Fibroblast of peridontal ligament (primary cell): ENCODE data around the gene PPP1R12B.
A peak's percentile ranks its signal among the peaks of the same experiment; 100 is the strongest.
"Not testable (repeated sequence)": the region's sequence is repeated elsewhere in the genome, so short reads cannot be mapped to it uniquely, and the experiment has no call there.

ENCODE experiments used
- DNase-seq: peaks from one replicate; pipeline ENCODE4 v3.0.0-alpha.2; 2010; ENCODE audit errors: extremely low read depth

The PPP1R12B gene

DNA sequence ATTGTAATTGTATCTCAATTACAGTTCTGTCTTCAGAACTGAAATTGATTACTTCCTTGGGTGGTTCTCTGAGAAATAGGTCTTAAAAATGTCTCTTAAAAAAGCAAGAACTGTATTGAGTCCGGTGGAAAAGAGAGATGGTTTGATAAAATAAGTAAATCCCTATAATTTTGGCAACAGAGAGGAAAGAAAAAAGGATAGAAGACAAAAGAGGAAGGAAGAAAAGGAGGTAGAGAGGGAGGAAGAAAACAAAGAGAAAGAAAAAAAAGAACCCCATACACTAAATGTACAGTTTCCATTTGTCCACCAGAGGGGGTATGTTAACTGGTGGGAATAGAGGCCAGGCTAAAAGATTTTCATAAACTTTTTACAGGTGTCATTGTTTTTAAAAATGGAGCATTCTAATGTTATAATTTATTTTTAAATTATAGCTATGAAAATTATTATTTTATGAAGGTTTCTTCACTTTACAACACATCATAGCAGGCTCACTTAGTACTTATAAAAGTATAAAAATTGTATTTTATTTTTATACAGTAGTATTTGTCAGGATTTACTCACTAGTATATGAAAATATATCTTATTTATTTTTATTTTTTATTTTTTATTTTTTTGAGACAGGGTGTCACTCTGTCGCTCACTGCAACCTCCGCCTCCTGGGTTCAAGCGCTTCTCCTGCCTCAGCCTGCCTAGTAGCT is 4.7 kb upstream of the PPP1R12B start:
- DNase-seq: peak; percentile 67

DNA sequence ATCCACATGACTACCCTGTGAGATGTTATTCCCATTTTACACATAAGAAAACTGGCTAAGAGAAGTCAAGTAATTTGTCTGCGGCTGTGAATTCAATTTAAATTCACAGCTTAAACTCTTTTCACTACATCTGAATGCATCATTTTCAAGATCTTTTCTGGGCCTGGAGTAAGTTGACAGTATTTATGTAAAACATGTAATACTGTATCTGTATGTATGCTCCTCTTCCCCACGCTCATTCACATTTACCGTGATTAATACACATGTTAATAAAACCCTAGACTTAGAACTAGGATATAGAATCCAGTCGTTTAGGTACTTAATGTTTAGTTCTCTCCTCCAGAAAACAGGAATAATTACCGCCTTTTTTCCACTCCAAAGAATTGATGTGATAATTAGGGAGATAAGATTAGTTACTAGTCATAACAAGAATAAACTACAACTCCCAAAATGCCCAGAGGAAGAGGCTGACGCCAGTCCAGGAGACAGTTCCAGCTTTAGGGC is 442 bp upstream of the PPP1R12B start:
- DNase-seq: no peak

DNA sequence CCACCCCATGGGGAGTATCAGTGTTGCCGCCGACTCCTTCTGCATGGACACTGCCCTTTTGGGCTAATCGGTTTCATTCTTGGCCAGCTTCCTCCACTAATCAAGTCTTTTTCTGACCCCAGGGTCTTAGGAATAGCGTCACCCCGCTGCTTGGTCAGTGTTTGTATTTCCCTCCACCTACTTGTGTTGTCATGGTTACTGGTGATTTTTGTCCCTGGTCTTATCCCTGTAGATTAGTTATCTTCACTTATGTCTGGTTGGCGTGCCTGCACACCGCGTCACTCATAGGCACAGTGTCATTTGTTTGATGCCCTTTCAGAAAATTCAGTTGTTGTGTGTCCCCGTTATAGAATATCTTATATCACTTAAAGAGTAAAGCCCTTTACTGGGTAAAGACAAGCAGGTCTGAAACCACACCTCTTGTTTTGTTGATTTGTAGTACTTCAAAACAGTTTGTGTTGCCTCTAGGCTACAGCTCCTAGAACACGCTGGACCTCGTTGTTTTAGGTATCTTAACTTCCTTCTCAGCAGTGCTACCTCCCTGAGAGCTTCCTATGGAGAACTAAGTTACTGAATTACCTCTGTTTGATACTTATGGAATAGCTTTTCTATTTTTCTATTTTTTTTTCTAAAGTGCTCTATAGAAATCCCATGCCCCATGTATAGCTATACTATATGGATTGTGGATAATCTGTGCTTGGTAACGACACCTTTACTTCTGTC is 868 bp downstream of the PPP1R12B start:
- peak; percentile 82 for DNase-seq

DNA sequence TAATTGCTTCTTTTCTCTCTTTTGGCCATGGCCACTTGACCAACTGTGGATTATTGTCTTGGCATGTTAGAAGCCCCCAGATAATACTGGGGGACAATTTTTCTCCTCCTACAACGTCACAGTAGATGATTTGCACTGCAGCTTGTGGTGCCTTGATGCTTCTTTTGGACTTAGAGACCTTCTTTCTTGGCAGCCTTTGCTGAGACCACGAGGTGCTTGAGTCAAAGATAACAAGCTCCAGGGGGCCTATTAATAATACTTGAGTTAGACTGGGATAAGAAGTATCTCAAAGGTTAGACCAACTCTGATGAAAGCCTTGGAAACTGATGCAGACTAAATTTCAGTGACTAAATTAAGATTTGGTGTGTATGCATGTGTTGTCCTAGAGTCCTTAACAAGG is 3.2 kb downstream of the PPP1R12B start:
- no peak for DNase-seq

DNA sequence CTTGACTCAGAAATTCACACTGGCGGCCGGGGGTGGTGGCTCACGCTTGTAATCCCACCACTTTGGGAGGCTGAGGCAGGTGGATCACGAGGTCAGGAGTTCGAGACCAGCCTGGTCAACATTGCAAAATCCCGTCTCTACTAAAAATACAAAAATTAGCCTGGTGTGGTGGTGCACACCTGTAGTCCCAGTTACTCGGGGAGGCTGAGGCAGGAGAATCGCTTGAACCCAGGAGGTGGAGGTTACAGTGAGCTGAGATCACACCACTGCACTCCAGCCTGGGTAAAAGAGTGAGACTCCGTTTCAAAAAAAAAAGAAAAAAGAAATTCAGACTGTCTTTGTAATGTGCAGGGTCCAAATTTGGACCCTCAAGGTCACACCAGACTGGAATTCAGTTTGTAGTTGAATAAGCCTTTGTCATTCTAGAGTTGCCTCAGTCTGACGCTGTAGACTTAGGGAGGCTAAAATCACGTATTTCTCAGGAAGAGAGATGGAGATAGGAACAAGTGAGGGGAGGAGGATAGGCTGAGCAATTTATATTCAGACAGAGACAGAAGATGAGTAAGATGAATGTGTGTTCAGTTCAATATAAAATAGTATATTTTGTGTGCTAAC is 4.2 kb downstream of the PPP1R12B start:
- DNase-seq: not testable (repeated sequence)

DNA sequence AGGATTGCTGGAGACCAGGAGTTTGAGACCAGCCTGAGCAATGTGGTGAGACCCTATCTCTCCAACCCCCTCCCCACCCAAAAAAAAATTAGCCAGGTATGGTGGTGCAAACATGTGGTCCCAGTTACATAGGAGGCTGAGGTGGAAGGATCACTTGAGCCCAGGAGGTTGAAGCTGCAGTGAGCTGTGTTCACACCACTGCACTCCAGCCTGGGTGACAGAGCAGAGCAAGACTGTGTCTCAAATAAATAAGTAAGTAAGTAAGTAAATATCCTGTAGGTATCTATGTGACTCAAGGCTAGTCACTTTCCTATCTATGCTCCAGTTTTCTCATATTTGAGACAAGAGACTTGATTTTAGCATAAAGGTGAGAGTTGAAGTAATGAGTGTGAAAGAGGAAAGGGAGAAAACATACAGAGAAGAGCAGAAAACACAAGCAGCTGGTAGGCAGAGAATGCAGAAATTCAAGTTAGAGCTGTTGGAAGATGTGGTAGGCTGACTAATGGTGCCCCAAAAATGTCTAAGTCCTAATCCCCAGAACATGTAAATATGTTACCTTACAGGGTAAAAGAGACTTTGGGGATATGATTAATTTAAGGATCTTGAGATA is 7.5 kb downstream of the PPP1R12B start:
- no peak for DNase-seq

DNA sequence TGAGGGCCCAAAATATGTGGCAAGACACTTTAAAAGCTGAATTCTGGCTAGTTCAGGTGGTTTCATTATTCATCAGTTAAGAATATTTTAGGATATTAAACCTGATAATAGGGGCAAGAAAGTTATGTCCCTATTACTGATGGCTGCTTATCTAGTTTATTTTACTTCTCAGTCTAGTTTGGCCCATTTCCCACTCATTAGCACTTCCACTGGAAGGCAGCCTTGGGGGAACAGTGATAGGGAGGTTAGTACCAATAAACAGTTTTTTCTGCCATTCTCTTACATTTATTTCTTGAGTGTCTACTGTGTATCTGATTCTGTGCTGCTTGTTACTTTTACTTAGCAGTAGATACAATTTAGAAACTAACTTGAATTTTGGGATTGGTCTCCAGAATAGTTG is 9.0 kb downstream of the PPP1R12B start:
- no peak for DNase-seq

DNA sequence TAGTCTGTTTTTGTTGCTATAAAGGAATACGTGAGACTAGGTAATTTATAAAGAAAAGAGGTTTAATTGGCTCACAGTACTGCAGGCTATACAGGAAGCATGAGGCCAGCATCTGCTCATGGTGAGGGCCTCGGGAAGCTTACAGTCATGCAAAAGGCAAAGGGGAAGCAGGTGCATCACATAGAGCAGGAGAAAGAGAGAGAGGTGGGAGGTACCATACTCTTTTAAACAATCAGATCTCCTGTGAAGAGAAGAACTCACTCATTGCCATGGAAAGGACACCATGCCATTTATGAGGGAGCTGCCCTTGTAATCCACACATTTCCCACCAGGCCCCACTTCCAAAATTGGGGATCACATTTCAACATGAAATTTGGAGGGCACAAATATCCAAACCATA is 12.7 kb downstream of the PPP1R12B start:
- DNase-seq: no peak

DNA sequence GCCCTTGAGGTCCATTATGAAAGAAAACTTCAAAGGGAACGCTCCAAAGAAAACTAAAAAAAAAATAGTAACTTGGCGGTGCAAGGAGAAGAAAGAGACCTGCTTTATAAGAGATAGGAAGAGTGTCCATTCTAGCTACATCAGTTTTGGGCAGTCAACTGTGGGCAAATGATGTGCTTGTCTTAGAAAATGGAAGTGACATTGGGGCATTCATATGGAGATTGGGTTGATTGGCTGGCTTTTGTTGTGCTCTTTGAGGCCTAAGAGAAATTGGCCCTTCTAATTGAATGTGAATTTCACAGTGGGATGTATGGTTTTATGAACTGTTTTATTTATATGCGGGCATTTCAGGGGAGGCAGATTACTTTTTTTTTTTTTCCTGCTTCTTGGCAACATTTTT is 13.2 kb downstream of the PPP1R12B start:
- no peak for DNase-seq

DNA sequence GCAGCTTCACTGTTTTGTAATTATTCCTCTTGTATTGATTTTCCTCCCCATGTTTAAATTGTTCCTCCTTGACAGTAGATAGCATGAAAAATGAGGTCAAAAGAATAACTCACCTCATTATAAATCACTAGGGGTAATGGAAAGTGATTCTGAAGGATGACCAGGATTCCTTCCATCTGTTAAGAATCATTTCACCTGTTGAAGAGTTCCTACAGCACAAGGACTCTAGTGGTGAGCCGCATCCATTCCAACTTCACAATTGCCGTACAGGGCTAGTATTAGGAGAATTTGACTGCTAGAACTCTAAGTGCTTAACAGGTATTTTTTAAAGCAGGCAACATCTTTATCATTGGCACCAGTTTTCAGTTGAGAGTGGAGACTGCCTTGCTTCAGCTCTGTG is 13.7 kb downstream of the PPP1R12B start:
- no peak for DNase-seq

DNA sequence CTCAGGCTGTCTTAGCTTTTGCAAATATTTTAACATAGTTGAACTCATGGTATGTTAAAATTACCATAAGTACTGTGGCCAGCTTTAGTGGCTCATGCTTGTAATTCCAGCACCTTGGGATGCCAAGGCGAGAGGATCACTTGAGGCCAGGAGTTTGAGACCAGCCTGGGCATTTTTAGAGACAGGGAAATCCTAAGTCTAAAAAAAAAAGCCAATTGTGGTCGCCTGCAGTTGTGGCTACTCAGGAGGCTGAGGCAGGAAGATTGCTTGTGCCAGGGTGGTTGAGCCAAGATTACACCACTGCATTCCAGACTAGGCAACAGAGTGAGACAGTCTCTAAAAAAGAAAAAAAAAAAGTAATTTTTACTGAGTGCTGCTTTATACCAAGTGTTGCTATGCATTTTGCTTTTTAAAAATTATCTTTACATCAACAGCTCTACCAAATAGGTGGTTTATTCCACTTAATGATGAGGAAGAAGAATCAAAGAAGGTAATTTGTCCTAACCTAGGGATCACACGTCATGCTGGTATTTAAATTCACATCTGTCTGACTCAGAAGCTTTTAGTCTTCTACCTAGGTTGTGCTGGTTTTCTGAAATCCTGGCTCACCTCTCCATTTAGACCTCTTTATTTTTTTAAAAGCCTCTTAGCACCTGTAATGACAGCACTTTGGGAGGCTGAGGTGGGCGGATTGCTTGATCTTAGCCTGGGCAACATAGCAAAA is 16.8 kb downstream of the PPP1R12B start:
- DNase-seq: peak; percentile 84

DNA sequence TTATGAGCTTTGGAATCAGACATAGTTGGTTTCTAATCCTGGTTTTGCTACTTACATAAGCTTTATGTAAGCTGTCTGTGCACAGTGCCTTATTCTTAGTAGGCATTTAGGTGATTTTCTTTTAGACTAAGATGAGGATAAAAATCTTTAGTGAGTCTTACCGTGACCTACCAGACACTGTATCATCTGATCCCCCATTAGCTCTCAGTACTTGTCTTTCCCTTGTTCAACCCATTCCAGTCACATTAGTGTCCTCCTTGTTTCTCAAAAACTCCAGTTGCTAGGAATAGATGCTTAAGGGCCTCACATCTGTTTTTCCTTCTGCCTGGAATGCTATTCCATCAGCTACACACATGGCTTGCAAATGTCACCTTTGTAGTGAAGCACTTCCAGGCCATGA is 18.8 kb downstream of the PPP1R12B start:
- peak; percentile 82 for DNase-seq

DNA sequence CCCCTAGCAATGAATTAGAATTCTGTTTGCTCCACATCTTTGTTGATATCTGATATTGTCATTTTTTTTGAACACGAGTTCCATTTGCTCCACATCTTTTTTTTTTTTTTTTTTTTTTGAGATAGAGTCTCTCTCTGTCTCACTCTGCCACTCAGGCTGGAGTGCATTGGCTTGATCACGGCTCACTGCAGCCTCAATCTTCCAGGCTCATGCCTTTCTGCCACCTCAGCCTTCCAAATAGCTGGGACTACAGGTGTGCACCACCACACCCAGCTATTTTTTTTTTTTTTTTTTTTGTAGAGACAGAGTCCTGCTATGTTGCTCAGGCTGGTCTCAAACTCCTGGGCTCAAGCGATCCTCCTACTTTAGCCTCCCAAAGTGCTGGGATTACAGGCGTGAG is 22.4 kb downstream of the PPP1R12B start:
- not testable (repeated sequence) for DNase-seq

DNA sequence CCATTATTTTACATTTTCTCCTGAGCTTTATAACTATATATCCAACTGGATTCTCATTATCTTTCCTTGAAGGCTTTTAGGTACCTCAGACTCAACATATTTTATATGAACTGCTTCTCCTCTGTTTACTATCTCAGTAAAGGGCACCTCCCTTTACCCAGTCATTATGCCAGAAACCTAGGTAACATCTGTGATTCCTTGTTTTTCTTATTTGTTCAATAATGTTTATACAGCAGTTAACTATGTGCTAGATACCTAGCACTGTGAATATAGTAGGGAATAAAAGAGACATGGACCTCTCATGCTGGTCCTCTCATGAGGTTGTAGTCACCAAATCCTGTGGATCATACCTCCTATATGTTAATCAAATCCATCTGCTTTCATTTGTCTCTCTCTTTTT is 25.6 kb downstream of the PPP1R12B start:
- DNase-seq: no peak

DNA sequence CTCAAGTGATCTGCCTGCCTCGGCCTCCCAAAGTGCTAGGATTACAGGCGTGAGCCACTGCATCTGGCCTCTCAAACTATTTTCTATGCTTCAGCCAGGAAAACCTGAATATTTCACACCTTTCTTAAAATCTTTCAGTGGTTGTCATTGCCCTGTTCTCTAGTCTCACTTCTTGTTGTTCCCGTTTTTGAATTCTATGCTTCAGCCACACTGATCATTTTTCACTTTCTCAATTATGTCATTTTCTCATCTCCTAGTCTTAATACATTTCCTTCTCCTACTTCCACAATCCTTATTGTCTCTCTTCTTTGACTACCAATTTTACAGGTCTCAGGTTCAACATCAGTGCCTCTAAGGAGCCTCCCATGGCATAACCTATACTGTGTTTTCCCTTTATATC is 26.7 kb downstream of the PPP1R12B start:
- not testable (repeated sequence) for DNase-seq

DNA sequence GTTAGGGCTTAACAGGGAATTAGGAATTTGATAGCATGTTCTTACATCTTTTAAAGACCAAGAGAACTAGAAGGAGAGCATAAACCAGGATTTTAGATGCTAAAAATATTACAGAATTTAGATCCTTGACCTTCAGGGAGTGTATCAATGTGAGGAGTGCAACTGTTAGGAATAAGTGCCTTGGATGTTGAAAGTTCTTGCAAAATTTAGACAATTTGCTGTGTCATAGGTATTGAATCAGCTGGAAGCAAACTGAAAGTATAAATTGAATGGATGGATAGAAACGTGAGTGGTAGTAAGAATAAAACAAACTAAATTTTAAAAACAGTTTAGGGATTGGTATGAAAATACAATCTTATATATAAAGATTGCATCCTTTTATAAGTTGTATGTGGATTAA is 27.7 kb downstream of the PPP1R12B start:
- DNase-seq: peak; percentile 80

DNA sequence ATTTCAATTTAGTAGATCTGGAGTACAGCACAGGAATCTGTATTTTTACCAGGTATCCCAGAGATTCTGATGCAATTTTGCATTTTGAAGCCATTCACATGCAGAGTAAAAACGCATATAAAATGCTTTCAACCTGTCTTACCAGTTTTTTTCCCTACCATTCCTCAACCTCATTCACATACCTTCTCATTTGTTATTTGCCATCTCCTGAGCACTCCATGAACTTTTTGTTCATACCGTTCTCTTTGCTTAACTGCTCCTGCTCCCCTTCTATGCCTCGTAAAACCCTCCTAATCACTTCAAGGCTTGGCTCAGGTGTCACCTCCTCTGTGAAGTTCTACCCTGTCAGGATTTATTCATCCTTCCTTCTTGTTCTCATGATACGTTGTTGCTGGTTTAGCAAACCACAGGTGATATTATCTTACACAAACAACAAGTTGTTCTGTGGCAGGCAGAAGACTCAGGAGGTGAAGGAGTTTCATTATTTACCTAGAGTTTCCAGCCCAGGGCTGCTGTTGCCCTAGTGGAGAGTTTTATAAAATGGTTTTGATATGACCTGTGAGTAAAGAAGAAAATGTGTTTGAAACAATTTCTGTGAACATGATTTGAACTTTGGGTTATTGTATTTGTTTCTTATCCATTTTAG is 31.5 kb downstream of the PPP1R12B start:
- DNase-seq: not testable (repeated sequence)

DNA sequence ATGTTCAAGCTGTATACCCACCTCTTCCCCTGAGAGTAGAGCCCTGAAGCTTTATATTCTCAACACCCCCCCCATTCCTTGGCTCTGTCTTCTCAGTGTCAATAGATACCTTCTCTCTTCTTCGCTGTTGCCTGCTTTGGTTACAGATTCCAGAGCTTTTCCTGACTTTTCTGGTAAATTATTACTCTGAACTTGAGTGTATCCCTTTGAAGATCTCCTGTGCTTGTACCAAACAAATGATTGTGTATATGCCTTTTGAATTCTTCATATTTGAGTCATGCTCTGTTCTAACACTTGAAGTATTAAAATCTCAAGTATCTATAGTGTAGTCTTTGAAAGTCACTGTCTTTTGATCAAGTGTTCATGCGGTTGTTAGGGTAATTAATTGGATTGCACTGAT is 32.0 kb downstream of the PPP1R12B start:
- not testable (repeated sequence) for DNase-seq

DNA sequence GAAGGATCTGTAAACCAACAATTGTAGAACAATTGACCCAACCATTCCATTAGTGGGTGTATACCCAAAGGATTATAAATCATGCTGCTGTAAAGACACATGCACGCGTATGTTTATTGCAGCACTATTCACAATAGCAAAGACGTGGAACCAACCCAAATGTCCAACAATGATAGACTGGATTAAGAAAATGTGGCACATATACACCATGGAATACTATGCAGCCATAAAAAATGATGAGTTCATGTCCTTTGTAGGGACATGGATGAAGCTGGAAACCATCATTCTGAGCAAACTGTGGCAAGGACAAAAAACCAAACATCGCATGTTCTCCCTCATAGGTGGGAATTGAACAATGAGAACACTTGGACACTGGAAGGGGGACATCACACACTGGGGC is 33.4 kb downstream of the PPP1R12B start:
- DNase-seq: not testable (repeated sequence)

DNA sequence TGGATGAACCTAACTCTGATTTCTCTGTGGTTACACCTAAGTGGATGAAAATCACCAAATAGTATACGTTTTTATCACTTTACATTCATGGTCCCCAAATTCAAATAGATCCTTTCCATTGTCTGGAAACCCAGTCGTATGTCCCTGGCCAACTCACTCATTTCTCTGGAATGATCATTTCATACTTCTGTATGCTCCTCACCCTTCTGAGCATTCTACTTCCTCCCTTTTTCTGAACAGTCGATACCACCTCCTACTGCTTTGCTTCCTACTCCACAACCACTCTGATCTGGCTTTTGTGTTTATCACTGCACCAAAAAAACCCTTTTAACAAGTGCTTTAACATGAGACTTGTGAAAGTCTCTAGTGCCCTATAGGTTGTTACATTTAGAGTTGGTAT is 47.3 kb downstream of the PPP1R12B start:
- peak; percentile 41 for DNase-seq

DNA sequence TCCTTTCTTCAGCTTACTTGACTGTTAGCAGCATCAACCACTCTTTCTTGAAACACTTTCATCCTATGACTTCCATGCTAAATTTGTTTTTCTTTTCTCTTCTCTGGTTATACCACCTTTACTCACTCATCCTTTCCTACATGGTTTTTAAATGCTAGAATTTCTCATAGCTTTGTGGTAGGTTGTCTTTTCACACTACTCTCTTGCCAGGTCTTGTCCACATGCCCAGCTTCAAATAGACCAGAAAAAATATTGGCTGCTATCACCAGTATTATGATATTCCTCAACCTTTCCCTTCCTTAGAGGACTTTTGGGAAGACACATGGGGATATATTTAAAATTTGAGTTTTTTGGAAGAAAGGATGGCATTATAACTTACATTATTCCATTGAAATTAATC is 48.8 kb downstream of the PPP1R12B start:
- no peak for DNase-seq
